Measurements from ENCODE around the gene PI4KB. TPM values are rescaled to one million over a fixed set of nuclear protein-coding genes. Genes with fewer than 3 reads are reported as not detected.
A peak's percentile ranks its signal among the peaks of the same experiment; 100 is the strongest.

Gene PI4KB
- total and polyA plus RNA-seq, 2 of the 4 experiments (the other 2 are of a cell fraction) = 82.4 to 94.5 TPM

DNA sequence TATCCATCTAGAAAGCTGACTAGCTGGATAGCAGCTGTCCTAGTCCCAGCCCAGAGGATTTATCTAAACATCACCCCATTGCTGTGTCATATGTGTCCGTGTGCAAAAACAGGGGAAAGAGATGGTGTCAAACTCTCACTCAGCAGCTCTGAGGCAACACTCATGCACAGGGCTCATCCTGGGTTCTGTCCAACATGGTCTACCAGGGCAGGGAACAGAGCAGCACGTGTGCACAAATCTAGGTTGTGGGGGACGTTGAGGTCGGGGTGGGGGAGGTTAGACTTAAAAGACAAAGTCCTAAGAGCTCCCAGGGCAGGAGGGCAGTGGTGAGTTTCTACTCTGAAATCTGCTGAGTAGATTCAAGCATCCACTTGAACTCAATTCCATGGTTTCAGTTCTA, 16.2 kb downstream of the PI4KB start:
- Histone ChIP-seq H4K8ac (ENCODE audit: low read depth in 2 of 2, low read length in 2 of 2) (0 out of 4 replicates have a peak overlapping the region, but pooled peaks of 1 of the 2 experiments have one; percentile 1), H3K27ac (ENCODE audit: insufficient read depth, low read length) (peak overlapping the region; percentile 46), H3K4me1 (ENCODE audit: control insufficient read depth, insufficient read depth, low read length) (peaks cover 39% of the 10 kb centered on the region), H3K27me3 (ENCODE audit: control insufficient read depth, insufficient read depth, low read length) (no peaks in the 10 kb centered on the region), H2AK5ac (ENCODE audit: low read depth, low read length) (peak overlapping the region; percentile 96), H3K9ac (ENCODE audit: low read depth, low read length) (peak overlapping the region; percentile 20; the same call in 1 of the 2 replicates), H3K9me1 (ENCODE audit: insufficient read depth, low read length) (peaks cover 53% of the 10 kb centered on the region), H3K79me1 (ENCODE audit: low read depth in 1 of 2, low read length in 2 of 2) (peaks cover 44 to 87% of the 10 kb centered on the region in 2 experiments), H3K18ac (ENCODE audit: low read depth, low read length) (no peak overlapping the region), H3K4me2 (ENCODE audit: low read depth, low read length) (peak overlapping the region; percentile 6; the same call in 1 of the 2 replicates), H2BK15ac (ENCODE audit: low read depth, low read length) (no peak overlapping the region), H4K5ac (ENCODE audit: low read depth, low read length) (no peak overlapping the region), H3K4me3 (ENCODE audit: insufficient read depth, low read depth, low read length) (no peak overlapping the region), H3K23ac (ENCODE audit: low read depth, low read length) (peak overlapping the region; percentile 73; the same call in 1 of the 2 replicates), H4K91ac (ENCODE audit: insufficient read depth, low read depth, low read length) (0 out of 2 replicates have a peak overlapping the region, but pooled peaks have one; percentile 13), H3K4ac (ENCODE audit: low read depth, low read length) (peak overlapping the region; percentile 55), H3K36me3 (ENCODE audit: control insufficient read depth, insufficient read depth, low read length) (peaks cover 46% of the 10 kb centered on the region), H3K56ac (ENCODE audit: extremely low read depth, insufficient read depth, low read length) (peak overlapping the region; percentile 11; the same call in 1 of the 2 replicates), H2AK9ac (replicated peaks; ENCODE audit: low read depth, low read length, poor library complexity) (no peak overlapping the region), H2BK120ac (ENCODE audit: low read depth, low read length) (peak overlapping the region; percentile 38; the same call in 1 of the 2 replicates), H2BK20ac (ENCODE audit: low read depth, low read length) (no peak overlapping the region), H4K20me1 (ENCODE audit: insufficient read depth, low read length) (peaks cover 46% of the 10 kb centered on the region), H2BK5ac (ENCODE audit: low read depth, low read length, poor library complexity, severe bottlenecking) (peak overlapping the region; percentile 56), H3K14ac (replicated peaks; ENCODE audit: low read depth, low read length) (peak overlapping the region; percentile 26; the same call in 1 of the 2 replicates), H3K9me3 (ENCODE audit: control insufficient read depth, insufficient read depth, low read length) (no peaks in the 10 kb centered on the region), H2AFZ (replicated peaks; ENCODE audit: low read length, poor library complexity) (no peak overlapping the region)
- peak; percentile 19 for DNase-seq
- no peak for ATAC-seq (ENCODE audit: low read depth)
- ChIA-PET POLR2A (ENCODE audit: unreplicated experiment) (interaction anchor here (1.0 to 1.2 kb wide), 3 partner anchors 10 to 88 kb away, joined by 3 to 4 read pairs (median 4); partner anchors contain the start of gene PSMB4), CTCF (interaction anchor here (1.4 to 1.9 kb wide), 2 partner anchors 10 to 30 kb away, joined by 8 to 12 read pairs; no protein-coding TSS in a partner anchor)
- TF ChIP-seq MAZ (IDR thresholded peaks at IDR 0.05; ENCODE audit: borderline replicate concordance, low read depth, low read length) (no peak), BHLHE40 (IDR thresholded peaks at IDR 0.05; ENCODE audit: low read depth, low read length) (no peak), SMC3 (IDR thresholded peaks at IDR 0.05; ENCODE audit: low read depth, low read length) (no peak), NFE2L2 (IDR thresholded peaks at IDR 0.05; ENCODE audit: low read depth, low read length) (no peak), POLR2A (IDR thresholded peaks at IDR 0.05; ENCODE audit: low read depth, low read length) (no peak), RCOR1 (IDR thresholded peaks at IDR 0.05; ENCODE audit: insufficient replicate concordance, low read length) (no peak)
- TF ChIP-seq, protein P1, sequence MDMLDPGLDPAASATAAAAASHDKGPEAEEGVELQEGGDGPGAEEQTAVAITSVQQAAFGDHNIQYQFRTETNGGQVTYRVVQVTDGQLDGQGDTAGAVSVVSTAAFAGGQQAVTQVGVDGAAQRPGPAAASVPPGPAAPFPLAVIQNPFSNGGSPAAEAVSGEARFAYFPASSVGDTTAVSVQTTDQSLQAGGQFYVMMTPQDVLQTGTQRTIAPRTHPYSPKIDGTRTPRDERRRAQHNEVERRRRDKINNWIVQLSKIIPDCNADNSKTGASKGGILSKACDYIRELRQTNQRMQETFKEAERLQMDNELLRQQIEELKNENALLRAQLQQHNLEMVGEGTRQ (IDR thresholded peaks at IDR 0.05; ENCODE audit: low read depth, low read length) = no peak
- BruUV-seq (replicated peaks) = no TSS peak
- 67% methylated on average over 1 of the region's 4 CpGs; no CpG with 5 or more reads in 1 of the 2 experiments for WGBS, 2 experiments (ENCODE audit: extremely low coverage in 2 of 2, insufficient read length in 1 of 2)
- in situ Hi-C loops (cut with MboI; ENCODE audit: low sequenced_read_pairs) (loop anchor here (25.0 kb wide), 1 partner anchor 676 kb away; the partner anchor contains the start of gene S100A10), dilution Hi-C loops (cut with HindIII; ENCODE audit: low sequenced_read_pairs, unreplicated experiment) (no loop called here), intact Hi-C loops (cut with micrococcal nuclease) (loop anchor here (1.0 kb wide), 1 partner anchor 16 kb away; the partner anchor contains the start of gene PI4KB)

All from IMR-90 (cell line).